Subcutaneous adipose tissue (tissue), 4 donors: Measurements from ENCODE around the gene CFAP99. TPM values are rescaled to one million over a fixed set of nuclear protein-coding genes. Genes with fewer than 3 reads are reported as not detected.

ENCODE experiments used
- total RNA-seq, 4 donors: library from RNA; depleted of rRNA; stranded (reverse); fragments of >200 nt; gene quantifications; one replicate each; pipeline ENCODE4 v1.1.0, GENCODE V29; 2016
- TF ChIP-seq, protein P1 (sequence below): fragments of 450-650 bp; IDR thresholded peaks from one replicate; pipeline ENCODE4 v1.5.1; 2016; ENCODE audit warnings: low read depth, mild to moderate bottlenecking, control low read depth, antibody characterized with exemption, moderate library complexity

CFAP99 gene
- total RNA-seq, 4 donors from 2014 or later = not detected

- TF ChIP-seq, protein P1, sequence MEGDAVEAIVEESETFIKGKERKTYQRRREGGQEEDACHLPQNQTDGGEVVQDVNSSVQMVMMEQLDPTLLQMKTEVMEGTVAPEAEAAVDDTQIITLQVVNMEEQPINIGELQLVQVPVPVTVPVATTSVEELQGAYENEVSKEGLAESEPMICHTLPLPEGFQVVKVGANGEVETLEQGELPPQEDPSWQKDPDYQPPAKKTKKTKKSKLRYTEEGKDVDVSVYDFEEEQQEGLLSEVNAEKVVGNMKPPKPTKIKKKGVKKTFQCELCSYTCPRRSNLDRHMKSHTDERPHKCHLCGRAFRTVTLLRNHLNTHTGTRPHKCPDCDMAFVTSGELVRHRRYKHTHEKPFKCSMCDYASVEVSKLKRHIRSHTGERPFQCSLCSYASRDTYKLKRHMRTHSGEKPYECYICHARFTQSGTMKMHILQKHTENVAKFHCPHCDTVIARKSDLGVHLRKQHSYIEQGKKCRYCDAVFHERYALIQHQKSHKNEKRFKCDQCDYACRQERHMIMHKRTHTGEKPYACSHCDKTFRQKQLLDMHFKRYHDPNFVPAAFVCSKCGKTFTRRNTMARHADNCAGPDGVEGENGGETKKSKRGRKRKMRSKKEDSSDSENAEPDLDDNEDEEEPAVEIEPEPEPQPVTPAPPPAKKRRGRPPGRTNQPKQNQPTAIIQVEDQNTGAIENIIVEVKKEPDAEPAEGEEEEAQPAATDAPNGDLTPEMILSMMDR = no peak
Measured at GRCh38 chr4:2487632-2488031, 68.9 kb downstream of the CFAP99 start.

GRCh38 chr4:2489081-2489805, 70.5 kb downstream of the CFAP99 start:
- TF ChIP-seq, protein P1 = no peak

DNA sequence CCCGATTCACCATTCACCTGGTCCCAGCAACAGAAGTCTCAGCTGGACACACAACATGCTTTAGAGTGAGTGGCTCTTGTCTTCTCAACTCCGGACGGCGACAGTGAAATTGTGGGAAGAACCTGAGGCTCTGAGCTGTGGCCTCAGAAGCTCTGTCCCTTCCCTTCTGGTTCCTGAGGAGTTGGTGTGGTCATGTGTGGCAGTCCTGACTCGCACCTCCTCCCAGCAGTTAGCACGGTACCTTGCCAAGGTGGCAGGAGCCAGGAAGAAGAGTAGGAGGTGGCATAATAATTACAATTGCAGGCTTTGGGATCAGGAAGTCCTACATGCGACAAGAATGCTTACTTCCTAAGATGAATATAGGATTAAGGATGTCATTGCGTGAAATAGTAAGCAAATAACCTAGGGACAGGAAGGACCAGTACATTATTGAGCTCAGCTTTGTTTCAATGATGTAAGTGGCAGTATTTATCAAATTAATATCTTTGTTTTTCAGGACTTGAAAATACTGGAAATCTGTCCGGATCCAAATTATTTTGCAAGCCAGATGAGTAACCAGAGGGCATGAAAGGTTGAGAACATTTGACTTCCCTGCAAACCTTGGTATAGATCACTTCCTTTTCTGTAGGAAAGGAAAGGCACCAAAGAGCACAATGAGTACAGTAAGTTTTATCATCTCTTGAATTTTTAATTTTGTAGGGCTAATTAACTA, 71.2 kb downstream of the CFAP99 start:
- TF ChIP-seq, protein P1 = no peak

DNA sequence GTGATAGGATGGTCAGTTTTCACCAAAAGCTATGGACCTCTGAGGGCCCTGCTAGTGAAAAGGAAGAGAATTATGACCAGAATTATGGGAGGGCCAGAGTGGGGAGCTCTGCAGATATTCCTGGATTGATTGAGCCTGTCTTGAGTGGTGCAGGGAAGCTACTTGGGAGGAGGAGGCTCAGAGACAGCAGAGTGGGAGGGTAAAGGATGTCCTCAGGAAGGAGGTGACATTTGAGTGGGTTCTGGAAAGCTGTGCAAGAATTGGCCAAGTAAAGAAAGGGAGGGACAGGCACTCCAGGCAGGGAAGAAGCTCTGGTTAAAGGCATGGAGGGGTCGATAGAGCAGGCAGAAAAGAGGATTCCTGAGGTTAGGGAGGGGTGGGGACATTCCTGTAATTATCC, 74.2 kb downstream of the CFAP99 start:
- TF ChIP-seq, protein P1 = no peak

DNA sequence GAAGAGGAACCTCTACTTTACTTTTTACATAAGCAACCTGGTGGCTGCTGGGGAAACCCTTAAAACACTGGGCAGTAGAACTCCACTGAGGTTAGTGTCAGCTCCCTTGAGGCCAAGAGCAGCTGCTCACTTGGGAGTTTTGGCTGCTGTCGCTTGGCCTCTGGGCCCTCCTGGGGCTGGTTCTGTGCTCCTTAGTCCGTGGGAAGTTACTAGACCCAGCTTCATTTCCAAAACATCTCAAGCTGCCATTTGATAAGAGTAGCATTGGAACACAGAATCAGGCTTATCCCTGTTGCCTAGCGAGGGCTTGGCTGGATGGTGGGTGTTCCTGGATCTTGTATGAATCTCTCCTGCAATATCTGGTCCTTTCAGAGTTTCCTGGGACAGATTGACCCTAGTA, 76.2 kb downstream of the CFAP99 start:
- TF ChIP-seq, protein P1 = no peak

DNA sequence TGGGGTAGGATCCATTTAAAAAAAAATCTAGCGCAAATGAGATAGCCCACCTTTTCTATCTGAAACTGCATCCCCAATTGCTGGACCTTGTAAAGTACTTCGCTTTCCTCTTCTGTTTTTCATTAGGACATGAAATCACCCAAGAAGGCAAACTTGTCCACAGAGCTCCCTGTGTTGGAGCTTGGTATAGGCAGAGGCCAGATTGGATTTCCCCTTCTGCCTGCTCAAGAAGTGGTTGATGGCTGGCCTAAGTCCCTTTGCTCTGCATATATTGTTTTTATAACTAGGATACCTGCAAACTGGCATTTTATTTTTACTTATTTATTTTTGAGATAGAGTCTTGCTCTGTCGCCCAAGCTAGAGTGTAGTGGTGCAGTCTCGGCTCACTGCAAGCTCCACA, 78.6 kb downstream of the CFAP99 start:
- TF ChIP-seq, protein P1 = no peak

DNA sequence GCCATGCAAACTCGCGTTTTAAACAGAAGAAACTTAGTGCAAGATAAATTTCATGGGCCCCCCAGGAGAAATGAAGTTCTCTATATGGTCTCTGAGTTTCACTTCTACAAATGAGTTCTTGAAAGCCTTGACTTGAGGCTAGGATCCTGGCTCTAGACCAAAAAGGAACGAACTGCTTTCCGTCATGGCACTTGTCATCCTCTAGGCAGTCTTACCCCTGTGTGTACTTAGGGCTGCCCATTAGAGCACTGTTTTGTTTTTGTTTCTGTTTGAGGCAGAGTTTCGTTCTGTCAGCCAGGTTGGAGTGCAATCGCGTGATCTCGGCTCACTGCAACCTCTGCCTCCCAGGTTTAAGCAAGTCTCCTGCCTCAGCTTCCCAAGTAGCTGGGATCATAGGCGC, 79.2 kb downstream of the CFAP99 start:
- TF ChIP-seq, protein P1 = no peak
